Frontal cortex (tissue), 4 donors: ENCODE measurements around the gene KRT82. TPM values are rescaled to one million over a fixed set of nuclear protein-coding genes. Genes with fewer than 3 reads are reported as not detected.
"Not testable (repeated sequence)": the region's sequence is repeated elsewhere in the genome, so short reads cannot be mapped to it uniquely, and the experiment has no call there.

Experiments used
- DNase-seq, 2 donors: peaks; one replicate each; pipeline ENCODE4 v3.0.0; 2012; ENCODE audit warnings: low spot score in 2 of 2
- FAIRE-seq: peaks from 2 replicates; lab custom pipeline; 2012; peaks lifted over from hg19 to GRCh38; lab: Jason Lieb, UNC
- total RNA-seq: library from RNA; depleted of rRNA; stranded (reverse); fragments of >200 nt; gene quantifications from one replicate; pipeline ENCODE4 v1.2.3, GENCODE V29; 2014
- donor health status: control.
- donor health status: control.
- donor health status: control.

KRT82 gene
- total RNA-seq, 1 donor from 2014 or later, result not detected

DNA sequence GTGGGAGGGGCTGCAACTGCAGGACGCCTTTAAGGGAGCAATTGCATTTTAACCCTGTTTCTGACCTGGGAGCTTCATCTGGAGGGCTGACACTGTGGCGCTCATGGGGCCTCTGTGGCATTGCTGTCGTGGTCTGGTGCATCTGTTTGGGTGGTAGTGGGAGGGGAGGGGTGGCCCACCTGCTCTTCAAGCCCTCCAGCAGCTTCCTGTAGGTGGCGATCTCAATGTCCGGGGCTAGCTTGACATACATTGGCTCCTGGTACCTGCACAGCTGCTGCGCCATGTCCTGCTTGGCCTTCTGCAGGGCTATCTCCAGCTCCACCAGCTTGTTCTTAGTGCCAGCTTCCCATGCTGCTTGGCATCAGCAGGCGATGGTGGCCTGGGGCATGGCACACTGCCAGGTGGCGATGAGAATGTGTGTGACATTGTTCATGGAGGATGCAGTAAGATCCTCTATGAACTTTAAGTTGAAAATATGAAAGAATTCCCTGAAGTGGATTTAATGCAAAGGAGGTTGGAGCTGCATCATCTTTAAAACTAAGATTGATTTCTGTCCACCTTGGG, 7.7 kb upstream of the KRT82 start:
- no peak for FAIRE-seq
- DNase-seq, result no peak

DNA sequence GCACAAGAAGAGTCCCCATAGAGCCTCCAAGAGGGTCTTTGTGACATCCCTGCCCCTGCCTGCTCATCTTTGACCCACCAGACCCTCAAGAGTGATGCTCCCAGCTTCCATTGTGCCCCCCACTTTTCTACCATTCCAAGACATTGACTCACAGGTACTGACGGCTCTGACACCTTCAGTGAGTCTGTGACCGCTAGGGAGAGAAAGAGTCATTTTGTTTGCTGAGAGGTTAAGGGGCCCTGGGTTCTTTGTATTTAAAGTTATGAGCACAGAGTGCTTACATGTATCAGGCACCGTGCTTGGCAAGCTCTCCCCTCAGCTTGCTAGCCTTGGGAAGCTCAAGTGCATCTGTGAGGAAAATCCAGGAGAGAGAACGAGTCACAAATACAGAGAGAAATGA, 7.1 kb upstream of the KRT82 start:
- DNase-seq (no peak), FAIRE-seq (no peak)

DNA sequence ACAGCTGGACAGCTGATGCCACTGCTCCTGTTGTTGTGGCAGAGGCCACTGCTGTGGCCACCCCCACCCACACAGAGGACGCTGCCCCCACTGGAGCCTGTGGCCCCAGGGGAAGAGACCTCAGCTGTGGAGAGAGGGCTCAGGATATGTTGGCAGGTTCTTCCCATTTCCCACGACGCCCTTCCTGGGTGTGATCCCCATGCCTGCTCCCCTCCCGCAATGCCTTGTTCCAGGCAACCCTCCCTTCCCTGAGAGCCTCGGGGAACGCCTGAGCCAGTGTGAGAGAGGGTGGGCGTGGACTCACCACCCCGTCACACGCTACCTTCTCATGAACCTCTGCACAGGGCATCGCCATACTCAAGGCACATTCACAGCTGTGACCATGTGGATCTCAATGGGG, 5.7 kb upstream of the KRT82 start:
- FAIRE-seq (no peak), DNase-seq (no peak)

DNA sequence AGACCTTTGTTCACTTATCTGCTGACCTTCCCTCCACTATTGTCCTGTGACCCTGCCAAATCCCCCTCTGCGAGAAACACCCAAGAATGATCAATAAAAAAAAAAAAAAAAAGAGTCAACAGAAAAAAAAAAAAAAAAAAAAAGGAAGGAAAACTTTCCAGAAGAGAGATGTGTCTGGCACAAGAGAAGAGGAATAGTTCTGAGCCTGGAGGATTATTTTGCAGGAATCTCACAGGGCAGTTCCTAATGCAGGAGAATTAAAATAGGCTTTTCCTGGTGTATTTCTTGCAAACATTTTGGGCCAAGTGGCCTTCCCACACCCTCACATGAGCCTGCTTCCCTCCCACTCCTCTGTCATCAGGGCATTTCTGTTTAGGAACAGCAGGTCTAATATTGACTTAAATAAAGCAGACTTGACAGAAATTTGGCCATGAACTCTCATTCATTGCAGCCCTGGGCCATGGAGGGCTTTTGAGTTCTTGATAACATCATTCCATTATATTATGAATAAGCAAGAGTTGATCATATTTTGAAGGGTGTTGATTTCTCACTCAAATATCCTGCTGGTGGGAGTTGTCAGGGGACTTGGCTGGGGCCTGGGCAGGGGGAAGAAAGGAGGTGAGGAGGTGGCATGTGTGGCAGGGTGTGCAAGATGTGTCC, 4.6 kb upstream of the KRT82 start:
- DNase-seq, FAIRE-seq: not testable (repeated sequence)

DNA sequence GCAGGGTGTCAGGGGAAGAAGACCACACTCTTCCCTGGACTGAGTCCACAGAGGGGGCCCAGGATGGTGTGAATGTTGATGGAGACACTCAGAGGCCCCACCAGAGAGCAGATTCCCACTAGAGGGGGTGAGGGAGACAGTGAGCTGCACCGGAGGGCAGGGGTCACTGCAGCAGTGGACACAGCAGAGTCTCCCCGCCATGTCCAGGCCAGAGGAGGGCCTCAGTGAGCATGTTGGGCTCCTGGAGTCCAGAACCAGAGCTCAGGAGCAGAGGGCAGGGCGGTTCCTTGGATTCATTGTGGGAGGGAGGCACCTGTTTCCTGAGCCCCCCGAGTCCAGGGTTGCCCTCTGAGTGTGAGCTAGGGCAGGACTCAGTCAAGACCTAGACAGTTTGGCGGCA, 1.8 kb upstream of the KRT82 start:
- DNase-seq (no peak), FAIRE-seq (no peak)

DNA sequence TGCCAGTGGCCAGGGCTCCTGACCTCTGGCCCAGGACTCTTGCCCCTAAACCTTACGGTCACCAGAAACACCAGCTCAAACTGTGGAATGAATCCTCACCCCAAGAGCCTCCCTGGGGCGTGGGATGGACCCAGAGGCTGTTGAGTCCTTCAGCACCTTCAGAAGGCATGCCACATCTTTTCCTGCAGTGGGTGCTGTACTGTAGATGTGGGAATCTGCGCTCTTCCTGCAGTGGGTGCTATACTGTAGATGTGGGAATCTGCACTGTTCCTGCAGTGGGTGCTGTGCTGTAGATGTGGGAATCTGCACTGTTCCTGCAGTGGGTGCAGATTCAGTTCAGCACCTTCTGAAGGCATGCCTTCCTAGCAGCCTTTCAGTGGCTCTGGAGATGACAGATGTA, 1.2 kb downstream of the KRT82 start:
- no peak for FAIRE-seq
- DNase-seq, result no peak

DNA sequence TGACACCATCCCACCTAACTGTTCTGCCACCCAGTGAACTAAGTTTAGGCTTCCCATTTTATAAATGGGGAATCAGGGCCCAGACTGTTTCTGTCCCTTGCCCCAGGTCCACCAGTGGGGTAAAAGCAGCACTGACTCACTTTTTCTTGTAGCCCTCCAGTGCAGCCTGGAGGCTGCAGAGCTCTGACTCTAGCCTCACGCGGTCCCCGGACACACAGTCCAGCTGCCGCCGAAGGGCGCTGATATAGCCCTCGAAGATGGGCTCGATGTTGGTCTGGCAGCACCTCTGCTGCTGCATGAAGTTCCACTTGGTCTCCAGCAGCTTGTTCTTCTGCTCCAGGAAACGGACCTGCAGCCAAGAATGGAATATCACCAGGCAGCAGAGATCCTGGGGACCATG, 2.6 kb downstream of the KRT82 start:
- no peak for FAIRE-seq
- DNase-seq, result no peak

DNA sequence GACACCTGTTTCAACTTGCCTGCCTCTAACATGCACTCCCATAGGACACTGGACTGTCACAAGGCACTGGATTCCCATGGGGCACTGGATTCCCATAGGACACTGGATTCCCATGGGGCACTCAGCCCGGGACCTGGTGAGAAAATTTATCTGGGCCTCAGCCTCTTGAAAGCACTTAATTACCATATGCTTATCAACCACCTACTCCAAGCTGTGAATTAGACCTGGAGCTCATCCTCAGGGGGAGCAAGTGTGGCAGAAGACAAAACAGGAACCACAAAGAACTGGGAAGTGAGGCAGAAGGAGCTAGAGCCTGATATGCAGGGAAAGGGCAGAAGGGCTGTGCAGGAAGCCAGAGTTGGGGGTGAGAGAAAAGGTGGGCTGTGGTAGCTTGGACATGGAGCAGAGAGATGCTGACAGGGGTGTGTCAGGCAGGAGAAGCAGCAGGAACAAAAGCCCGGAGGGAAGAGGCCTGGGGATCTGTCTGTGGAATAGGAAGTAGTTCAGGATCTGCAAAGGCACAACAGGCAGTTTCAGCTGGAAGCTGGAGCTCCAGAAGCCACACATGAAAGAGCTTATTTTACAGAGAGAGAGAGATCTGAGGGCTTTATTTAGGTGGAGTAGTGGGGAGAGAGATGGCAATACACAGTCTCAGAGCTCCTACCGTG, 3.1 kb downstream of the KRT82 start:
- DNase-seq (no peak), FAIRE-seq (no peak)

DNA sequence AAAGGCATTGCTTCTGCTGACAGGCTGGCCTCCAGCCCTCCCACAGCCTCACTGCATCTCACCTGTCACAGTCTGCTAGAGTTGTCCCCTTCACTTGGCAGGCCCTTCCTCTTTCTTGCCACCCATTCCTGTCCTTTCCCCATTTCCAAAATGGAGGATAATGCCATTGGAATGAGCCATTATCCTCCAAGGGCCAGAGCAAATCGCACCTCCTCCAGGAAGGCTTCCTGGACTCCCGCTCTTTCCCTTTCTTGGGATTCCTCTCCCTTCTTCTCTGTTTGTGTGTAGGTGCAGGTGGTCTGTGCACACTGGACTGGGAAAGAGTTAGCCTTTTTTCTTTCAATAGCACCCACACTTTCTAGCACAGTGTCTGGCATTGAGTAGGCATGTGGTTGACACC, 3.8 kb downstream of the KRT82 start:
- no peak for DNase-seq
- FAIRE-seq, result no peak

DNA sequence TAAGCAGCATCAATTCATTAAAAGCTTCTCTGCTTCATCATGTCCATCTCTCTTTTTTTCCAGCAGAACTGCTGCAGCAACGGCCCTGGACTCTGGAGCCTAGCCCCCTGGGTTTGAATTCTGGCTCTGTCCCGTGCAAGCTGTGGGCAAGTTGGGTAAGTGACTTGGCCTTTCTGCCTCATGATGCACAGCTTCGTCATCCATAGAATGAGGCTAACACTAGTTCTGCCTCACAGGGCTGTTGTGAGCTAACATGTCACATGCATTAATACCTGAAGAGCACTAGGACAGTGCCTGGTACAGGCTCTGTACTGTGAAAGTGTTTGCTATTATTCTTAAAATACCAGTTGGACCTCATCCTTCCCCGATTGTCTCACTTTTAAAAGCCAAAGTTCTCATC, 4.2 kb downstream of the KRT82 start:
- no peak for FAIRE-seq

DNA sequence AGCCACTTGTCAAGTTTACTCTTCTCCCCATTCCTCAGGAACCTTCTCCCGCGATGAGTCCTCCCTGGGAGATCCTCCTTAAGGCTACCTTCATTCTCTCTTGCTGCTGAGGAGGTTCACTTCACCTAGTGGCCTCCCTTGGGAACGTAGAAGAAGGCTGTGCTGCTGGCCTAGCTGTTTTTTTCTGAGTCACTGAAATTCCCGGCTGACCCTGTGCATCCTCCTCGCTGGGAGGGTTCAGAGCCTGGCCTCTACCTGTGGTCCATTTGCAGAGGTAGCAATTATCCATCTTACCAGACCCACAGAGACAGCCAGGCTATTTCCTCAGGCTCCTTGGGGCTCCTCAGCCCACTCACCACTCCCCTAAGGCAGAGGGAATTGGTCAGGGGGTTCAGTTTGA, 4.6 kb downstream of the KRT82 start:
- DNase-seq, result no peak
- no peak for FAIRE-seq

More for the DNA sequence above, 4.2 kb downstream of the KRT82 start:
- no peak for DNase-seq

DNA sequence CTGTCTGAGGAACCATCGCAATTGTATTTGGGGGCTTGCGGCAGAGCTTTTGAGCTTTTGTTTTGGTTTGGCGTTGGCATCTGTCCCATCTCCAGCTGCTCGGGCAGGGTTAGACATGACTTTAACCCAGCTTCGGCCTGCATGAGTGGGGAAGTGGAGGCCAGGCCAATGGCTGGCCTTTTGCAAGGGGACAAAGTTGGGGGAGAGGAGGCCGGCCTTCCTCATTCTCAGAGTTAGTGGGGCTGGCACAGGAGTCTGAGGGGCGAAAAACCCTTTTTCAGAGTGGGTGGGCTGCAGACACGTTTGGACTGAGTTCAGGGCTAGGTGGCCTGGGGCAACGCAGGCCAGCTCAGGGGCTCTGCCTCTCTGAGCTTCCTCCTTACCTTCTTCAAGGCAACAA, 5.2 kb downstream of the KRT82 start:
- FAIRE-seq (no peak), DNase-seq (no peak)

DNA sequence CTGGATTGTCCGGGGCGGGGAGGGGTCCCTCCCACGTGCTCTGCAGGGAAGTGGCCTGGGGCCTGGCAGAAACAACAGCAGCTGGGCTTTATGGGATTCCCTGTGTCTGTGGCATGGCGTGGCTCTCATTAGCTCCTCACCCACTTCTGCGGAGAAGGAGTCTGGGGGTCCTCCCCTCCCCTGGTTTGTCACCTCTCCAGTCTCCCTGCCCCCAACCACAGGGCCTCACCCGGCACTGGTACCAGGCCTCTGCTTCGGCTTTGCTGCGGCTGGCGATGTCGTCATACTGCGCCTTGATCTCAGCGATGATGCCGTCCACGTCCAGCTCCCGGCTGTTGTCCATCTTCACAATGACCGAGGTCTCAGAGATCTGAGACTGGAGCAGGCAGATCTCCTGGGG, 6.4 kb downstream of the KRT82 start:
- no peak for FAIRE-seq
- DNase-seq, result no peak

DNA sequence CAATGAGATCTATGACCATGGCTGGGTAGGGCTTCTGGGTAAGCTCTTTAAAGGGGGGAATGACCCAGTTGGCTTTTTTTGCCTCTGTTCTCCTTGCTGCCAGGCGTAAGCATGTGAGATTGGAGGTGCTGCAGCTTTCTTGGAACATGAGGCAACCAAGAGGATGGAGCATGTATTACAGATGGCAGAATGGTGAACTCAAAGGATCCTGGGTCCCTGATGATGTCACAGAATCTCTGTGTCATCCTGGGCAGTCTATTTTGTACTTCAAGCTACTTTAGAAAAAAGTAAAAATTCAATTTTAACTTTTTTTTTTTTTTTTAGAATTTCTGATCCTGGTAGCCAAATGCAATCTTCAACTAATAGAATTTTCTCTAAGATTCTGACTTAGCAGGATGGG, 8.0 kb downstream of the KRT82 start:
- DNase-seq, result no peak
- no peak for FAIRE-seq

DNA sequence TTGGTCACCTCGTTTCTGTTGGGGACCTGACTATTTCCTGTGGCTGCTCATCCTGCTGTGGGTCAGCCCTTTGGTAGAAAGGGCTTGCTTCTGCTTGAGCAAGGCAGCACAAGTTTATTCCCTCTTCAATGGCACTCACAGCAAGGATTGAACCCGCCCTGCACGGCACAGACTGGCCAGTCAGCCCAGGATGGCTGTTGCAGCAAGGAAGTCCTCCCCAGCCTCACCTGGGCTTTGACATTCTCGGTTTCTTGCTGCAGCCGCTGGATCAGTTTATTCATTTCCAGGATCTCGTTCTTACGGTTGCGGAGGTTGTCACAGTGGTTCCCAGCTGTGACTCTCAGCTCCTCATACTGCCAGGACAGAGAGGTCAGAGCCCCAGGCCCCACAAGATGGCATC, 9.5 kb downstream of the KRT82 start:
- FAIRE-seq, result no peak
- no peak for DNase-seq

DNA sequence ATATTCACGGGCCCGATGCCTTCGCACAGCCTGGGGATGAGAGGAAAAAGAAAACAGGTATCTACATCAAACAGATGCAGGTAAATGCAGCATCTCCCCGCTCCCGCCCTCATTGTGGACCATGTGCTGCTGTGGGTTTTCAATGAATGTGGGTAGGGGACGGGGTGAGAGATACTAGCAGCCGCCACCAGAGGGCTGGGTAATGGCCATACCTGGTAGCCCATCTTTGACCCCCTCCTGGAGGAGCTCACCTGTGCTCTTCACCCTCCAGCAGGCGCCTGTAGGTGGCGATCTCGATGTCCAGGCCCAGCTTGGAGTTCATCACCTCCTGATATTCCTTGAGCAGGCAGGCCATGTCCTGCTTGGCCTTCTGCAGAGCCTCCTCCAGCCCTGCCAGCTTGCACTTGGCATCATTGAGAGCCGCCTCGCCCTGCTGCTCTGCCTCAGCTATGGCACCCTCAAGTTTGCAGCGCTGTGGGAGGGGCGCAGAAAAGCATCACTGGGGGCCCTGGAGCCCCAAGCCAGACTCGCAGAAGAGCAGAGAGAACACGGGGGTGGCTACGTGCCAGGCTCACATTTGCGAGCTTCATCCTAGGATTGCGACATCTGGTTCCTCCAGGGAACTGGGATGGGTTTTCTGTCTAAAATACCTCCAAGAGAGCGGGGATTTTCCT, 10.2 kb downstream of the KRT82 start:
- no peak for DNase-seq
- FAIRE-seq, result no peak

DNA sequence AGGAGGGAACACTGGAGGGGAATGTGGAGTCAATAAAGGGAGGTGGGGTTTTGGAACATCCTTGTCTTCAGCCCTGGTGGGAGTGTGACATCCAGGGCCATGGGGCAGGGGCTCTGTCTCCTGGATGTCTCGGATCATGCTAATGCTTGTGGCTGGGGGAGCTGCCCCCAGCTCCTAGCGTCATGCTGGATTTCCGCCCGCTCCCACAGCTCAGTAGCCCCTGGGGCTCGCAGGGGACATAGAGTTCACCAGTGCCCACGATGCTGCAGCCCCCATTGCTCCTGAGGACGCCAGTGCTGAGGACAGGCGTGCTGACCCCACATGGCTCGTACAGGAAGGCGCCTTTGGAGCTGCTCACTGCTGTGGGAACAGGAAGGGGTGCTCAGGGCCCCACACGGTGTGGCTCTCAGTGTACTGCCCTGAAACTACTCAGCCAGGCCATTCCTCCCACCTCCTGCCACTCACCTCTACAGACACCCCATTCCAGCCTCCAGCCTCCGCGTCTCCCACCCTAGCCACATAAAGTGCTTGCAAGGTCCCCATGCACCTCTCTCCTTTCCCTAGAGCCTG, 11.2 kb downstream of the KRT82 start:
- no peak for DNase-seq
- no peak for FAIRE-seq

DNA sequence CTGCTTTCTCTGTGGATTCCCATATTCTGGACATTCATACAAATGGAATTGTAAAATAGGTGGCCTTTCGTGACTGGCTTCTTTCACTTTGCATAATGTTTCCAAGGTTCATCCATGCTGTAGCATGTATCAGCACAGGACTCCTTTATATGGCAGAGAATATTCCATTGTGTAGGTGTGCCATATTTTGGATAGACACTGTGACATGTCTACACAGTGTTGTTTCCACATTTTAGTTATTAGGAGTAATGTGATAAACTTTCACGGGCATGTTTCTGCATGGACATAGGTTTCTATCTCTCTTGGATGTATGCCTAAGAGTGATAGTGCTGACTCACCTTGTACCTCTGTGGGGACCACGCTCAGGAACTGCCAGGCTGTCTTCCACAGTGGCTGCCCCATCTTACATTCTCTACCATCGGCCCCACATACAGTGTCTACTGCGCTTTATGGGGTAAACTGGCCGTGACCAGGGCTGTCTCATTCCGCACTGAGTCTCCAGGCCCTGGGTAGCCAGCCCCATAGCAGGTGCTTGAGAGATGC, 13.6 kb downstream of the KRT82 start:
- FAIRE-seq (no peak), DNase-seq (no peak)

DNA sequence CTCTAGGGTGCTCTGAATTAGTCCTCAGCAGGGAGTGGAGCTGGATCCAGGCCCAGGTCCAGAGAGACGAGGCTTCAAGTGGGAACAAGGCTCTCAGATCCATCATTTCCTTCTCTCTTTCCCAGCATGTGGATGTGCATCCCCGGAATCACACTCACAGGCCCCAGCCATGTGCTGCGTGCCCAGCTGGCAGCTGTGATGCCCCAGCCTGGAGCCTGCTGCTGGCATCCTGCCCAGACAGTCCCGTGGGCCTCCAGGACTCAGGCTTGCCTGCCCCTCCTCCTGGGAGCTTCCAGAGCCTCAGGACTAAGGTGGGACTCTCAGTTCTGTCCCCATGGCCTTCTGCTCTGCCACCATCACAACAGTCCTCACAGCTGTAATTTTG, 14.5 kb downstream of the KRT82 start:
- FAIRE-seq, result no peak

DNA sequence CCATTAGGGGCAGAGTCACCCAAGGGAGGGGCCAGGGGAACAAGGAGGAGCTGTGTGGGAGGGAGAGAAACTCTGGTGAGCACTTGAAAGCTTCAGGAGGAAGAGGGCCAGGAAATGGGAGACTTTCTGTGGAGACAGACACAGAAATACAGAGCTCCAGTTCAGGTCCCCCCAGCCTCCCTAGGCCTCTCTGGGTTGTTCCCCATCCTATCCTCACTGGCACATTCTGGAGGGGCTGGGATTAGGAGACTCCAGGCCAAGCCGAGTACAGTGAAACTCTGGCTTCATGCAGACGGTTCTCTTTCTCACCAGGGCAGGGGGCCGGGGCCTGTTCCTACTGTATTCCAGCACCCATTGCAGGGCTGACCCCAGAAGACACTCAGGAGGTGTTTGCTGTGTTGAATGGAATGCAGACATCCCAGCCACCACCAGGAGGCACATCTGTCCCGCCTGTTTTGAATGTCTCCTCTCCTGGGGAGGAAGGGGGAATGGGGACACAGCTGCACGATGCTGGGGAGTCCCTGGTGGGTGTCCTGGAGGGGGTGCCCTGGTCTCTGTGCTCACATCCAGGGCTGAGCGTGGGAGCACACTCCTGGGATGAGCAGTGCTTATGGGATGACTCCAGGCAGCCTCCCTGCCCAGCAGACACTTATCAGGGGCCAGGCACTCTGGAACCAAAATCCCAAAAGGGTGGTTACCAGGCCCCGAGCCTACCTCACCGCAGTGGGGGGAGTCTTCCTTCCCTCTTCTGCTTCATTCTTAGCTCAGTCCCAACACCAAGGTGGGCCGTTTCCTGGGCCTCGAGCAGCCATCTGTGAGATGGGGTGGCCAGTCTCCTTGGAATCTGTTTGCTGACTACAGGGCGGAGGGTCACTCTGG, 15.2 kb downstream of the KRT82 start:
- FAIRE-seq (no peak), DNase-seq (no peak)

More for the DNA sequence above, 14.5 kb downstream of the KRT82 start:
- DNase-seq, result peak in 1 of 2 donors; percentile 59
